HG02571 (cell line): ENCODE measurements around the gene PRR7.

ENCODE experiments used
- ATAC-seq: cut with Tn5 transposase; IDR thresholded peaks from one replicate; pipeline ENCODE4 v1.9.1; 2021; ENCODE audit warnings: mild to moderate bottlenecking, moderate library complexity; ENCODE audit not compliant: unreplicated experiment

PRR7 gene

DNA sequence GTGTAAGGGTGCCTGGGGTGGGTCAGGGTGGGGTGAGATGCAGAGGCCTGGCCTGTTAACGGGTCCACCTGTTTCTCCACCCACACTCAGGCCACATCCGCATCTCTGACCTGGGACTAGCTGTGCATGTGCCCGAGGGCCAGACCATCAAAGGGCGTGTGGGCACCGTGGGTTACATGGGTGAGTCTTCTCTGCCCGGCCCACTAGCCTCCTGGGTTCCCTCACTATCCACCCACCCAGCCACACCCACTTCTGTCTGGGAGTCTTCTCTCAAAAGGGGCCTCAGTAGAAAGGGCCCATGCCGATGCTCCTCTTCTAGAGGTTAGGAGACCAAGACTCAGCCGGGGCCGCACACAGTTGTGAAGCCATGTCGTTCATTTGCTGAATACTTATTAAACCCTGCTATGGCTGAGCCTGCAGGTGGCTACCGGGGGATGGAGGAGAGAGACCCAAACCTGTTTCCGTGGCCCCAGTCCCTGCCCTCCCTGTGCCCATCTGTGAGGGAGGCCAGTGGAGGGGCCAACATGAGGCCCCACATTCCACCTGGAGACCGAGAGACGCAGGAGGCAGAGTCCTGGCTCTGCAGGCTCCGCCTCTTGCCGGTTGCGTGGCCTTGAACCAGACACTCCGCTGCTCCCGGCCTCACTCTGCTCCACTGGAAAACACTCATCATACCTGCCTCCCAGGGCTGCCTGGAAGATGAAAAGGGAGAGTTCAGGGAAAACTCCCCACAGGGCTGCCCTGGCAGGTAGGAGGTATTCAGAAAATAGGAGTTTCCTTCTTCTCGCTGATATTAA is 11.5 kb upstream of the PRR7 start:
- ATAC-seq: no peak

GRCh38 chr5:177435847-177436536 is 10.6 kb upstream of the PRR7 start:
- no peak for ATAC-seq

- no peak for ATAC-seq
These were observed 9.0 kb upstream of the PRR7 start for GRCh38 chr5:177437623-177438022.

DNA sequence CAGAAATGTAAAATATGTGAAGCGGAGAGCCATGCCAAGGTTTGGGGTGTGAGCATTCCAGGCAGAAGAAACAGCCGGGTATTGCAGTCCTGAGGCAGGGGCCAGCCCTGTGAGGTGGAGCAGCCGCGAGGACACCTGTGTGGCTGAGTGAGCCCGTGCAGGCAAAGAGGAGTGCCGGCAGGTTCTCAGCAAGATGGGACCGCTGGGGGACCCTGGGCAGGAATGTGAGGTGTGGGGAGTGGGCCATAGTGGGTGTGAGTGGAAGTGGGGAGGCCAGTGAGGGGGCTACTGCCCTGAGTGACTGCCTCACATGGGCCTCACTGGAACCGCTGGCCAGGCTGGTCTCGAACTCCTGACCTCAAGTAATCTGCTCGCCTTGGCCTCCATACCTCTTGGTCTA is 8.1 kb upstream of the PRR7 start:
- no peak for ATAC-seq

DNA sequence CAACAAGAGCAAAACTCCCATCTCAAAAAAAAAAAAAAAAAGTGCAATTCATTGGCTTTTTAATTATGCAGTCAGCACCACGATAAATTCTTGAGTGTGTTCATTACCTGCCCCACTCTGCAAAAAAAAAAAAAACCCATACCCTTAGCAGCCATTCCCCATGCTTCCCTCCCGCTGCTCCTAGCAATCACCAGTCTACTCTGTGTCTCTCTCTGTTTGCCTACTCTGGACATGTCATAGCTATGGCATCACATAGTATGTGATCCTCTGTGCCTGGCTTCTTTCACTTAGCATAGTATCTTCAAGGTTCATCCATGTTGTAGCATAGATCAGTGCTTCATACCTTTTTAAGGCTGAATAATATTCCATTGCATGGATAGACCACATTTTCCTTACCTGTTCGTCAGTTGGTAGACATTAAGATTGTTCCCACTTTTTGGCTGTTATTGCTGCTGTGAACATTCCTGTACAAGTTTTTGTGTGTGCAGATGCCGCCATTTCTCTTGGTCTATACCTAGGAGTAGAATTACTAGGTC is 7.0 kb upstream of the PRR7 start:
- no peak for ATAC-seq

DNA sequence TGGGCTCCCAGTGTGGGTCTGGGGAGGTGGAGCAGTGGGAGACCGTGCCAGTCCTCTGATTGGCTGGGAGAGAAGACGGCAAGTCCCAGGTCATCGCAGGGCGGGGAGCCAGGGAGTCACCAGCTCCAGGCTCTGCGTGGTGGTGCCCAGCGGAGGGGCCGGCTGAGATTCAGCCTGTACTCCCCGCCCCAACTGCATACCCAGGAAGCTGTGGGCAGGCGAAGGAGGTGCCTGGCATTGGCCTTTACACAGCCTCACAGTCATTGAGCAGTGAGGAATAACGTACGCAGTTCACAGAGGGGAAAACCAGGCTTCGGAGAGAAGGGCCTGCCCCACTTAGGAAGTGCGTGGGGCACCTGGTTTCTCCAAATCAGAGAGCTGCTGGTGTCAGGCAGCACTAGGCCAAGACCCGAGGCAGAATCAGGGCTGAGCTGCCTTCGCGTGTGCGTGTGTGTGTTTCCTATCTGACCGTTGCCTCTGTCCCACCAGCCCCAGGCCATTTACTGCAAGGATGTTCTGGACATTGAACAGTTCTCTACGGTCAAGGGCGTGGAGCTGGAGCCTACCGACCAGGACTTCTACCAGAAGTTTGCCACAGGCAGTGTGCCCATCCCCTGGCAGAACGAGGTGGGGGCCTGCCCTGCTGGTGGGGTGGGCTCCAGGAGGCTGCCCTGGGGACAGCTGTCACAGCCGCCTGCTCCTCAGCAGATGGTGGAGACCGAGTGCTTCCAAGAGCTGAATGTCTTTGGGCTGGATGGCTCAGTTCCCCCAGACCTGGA is 6.2 kb upstream of the PRR7 start:
- no peak for ATAC-seq

GRCh38 chr5:177440990-177441780 is 5.4 kb upstream of the PRR7 start:
- ATAC-seq: no peak

- no peak for ATAC-seq
These were observed 4.4 kb upstream of the PRR7 start for GRCh38 chr5:177442066-177442826.

GRCh38 chr5:177443144-177443983 is 3.2 kb upstream of the PRR7 start:
- no peak for ATAC-seq

DNA sequence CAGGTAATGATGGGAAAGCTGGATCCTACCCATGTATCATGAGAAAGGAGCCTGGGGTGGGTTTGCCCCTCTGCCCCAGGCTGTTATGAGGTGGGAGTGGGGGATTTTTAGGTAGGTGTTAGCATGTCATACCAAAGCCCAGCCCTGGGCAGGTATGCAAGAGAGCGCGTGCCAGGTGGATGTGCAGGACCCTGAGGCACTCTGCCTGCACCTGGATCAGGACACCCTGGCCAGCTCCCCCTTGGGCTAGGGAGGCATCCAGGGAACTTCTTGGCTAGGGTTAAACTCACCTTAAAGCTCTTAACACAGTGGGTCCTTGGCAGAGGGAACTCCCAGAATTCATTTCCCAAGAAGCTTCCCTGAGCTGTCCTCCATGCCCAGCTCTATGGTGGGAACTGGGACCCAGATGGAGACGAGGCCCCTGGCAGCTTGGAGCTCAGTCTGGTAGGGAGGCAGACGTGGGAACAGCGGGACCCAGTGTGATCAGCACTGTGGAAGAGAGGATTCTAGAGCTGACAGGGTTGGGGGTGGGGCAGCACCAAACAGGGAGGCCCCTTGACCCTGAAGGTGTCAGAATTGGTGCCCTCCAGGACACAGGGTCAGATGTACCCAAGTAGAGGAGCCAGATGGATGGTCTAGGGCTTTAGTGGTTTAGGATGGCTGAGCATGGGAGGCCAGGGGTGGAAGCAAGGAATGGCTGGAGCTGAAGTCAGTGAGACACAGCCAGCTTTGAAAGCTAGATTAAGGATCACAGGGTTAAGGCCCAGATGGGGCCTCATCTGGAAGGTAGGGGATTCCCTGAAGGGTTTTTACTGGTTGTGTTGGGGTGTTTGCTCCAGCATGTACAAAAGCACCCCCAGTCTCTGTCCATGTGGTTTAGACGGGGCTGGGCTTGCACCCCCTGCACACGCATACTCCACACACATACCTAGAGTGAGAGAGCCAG is 2.2 kb upstream of the PRR7 start:
- ATAC-seq: no peak

GRCh38 chr5:177445052-177445916 is 1.3 kb upstream of the PRR7 start:
- no peak for ATAC-seq

- ATAC-seq: no peak
These were observed 756 bp upstream of the PRR7 start for GRCh38 chr5:177445917-177446199.

DNA sequence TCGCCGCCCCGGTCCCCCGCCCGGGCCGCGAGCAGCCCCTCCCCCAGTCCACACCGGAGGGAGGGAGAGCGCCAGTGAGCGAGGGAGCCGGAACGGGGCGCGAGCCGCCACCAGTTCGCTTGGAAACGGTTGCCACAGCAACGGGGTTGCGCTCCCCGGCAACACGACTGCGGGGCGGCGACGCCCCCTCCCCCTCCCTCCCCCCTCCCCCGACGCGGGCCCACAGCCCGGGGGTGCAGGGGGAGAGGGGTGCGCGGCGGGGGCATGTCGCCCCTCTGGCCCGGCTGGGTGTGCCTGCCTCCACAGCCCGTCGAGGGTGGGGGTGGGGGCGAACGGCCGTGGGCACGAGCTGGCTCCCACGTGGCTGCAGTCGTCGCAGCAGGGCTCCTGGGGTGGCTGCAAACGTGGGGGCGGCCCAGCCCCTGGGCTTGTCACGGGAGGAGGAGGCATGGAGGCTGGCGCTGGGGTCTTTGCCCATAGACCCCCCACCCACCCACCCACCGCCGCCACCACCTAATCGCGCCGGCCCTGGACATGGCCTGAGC is 524 bp downstream of the PRR7 start:
- ATAC-seq: peak; percentile 5

- no peak for ATAC-seq
These were observed 1.1 kb downstream of the PRR7 start for GRCh38 chr5:177447611-177448243.

DNA sequence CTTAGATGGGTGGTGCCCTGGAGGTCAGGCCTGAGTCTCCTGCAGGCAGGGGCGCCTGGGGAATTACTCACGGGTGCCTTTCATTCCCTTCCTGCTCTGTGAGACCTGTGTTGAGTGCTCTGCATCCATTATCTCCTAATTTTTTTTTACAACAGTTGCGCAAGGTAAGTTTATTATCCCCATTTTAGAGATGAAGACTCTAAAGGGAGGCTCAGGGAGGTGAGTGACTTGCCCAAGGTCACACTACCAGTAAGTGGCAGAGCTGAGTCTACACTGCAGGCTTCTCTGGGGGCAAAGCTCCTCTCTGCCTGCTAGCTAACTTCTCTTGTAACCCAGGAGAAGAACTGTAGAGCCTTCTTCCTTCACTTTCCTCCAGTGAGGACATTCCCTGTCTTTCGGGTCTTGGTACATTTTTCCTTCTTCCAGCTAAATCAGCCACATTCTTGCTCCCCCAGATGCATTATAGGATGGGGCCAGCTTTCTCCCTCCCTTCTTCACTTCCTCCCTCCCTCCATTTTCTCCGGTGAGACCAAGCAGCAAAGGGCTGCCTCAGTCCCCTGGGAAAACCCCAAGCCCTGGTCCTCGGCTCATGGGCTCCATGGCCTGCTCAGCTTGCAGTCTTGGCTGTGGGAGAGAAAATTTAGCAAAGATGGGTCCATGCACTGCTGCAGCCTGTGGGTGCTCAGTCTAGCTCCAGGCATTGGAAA is 1.8 kb downstream of the PRR7 start:
- ATAC-seq: no peak
